ENCODE results near the gene CRYGC. TPM values are rescaled to one million over a fixed set of nuclear protein-coding genes. Genes with fewer than 3 reads are reported as not detected.

CRYGC gene
- total RNA-seq, 1 donor from 2014 or later: not detected

DNA sequence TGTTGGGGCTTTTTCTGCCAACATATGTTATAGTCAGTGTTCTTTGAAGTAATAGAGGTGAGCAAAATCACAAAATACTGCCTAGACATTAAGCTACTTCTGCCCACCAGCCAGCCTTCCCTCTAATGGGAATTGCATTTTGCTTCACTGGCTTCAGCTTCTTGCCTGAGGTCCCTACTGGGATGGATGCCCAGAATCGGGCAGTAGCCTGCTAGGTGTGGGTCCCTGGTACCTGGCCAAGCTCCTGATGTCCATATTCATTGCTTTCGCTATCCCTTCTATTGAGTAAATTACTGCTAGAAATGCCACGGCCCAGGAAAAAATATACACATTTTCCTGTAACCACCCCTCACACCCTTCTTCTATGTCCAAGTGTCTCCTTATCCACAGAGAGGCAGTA, 32.3 kb downstream of the CRYGC start:
- Histone ChIP-seq H3K4me3 (ENCODE audit: low read length in 3 of 3) (no peak overlapping the region), H3K36me3 (ENCODE audit: control insufficient read depth in 3 of 3, insufficient read depth in 3 of 3, low read length in 3 of 3) (no peaks in the 10 kb centered on the region), H3K9me3 (ENCODE audit: control insufficient read depth in 3 of 3, low read length in 3 of 3) (no peaks in the 10 kb centered on the region), H3K27ac (ENCODE audit: low read depth, low read length) (no peak overlapping the region), H3K4me1 (ENCODE audit: control insufficient read depth in 3 of 3, insufficient read depth in 3 of 3, low read length in 3 of 3) (no peaks in the 10 kb centered on the region), H3K9ac (ENCODE audit: low read depth in 1 of 3, low read length in 3 of 3) (no peak overlapping the region), H3K27me3 (ENCODE audit: control insufficient read depth in 3 of 3, insufficient read depth in 3 of 3, low read length in 3 of 3) (no peaks in the 10 kb centered on the region)

DNA sequence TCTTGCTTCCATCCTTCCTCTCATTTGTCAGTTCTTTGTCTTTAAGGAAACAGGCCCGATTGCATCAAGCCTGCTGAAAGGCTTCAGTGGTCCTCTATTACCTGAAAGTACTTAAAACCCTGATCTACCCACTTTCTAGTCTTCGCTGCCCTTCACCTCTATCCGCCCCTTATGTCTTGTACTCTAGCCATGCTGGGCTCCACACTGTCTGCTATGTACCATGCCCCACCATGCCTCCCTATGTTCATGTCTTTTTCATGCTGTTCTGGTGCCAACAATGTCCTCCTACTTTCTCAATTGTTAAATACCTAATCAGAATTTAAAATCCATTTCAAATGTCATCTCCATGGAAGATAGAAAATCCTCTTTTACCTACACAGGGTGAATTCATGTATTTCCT, 33.5 kb downstream of the CRYGC start:
- Histone ChIP-seq H3K9me3 (ENCODE audit: control insufficient read depth in 3 of 3, low read length in 3 of 3) (no peaks in the 10 kb centered on the region), H3K4me1 (ENCODE audit: control insufficient read depth in 3 of 3, insufficient read depth in 3 of 3, low read length in 3 of 3) (no peaks in the 10 kb centered on the region), H3K4me3 (ENCODE audit: low read length in 3 of 3) (no peak overlapping the region), H3K27ac (ENCODE audit: low read depth, low read length) (no peak overlapping the region), H3K27me3 (ENCODE audit: control insufficient read depth in 3 of 3, insufficient read depth in 3 of 3, low read length in 3 of 3) (no peaks in the 10 kb centered on the region), H3K9ac (ENCODE audit: low read depth in 1 of 3, low read length in 3 of 3) (no peak overlapping the region), H3K36me3 (ENCODE audit: control insufficient read depth in 3 of 3, insufficient read depth in 3 of 3, low read length in 3 of 3) (no peaks in the 10 kb centered on the region)

DNA sequence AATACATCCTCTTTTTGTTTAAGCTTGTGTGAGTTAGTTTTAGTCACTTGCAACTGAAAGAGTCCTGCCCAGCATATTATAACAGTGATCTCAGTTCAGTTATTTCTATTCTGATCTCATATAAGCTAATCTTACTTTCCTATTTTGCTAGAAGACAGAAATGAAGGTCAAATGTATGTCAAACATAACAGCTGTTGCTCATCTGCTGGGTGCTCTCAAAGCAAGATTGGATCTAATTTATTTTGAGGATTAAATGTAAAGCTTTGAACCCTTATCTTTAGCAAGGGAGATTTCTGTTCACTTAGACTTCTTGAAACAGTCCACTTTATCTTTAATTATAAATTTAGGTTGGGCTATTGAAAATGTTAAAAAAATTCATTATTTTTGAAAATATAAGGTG, 36.5 kb downstream of the CRYGC start:
- Histone ChIP-seq H3K27me3 (ENCODE audit: control insufficient read depth in 3 of 3, insufficient read depth in 3 of 3, low read length in 3 of 3) (no peaks in the 10 kb centered on the region), H3K4me1 (ENCODE audit: control insufficient read depth in 3 of 3, insufficient read depth in 3 of 3, low read length in 3 of 3) (no peaks in the 10 kb centered on the region), H3K36me3 (ENCODE audit: control insufficient read depth in 3 of 3, insufficient read depth in 3 of 3, low read length in 3 of 3) (no peaks in the 10 kb centered on the region), H3K9ac (ENCODE audit: low read depth in 1 of 3, low read length in 3 of 3) (no peak overlapping the region), H3K4me3 (ENCODE audit: low read length in 3 of 3) (no peak overlapping the region), H3K27ac (ENCODE audit: low read depth, low read length) (no peak overlapping the region), H3K9me3 (ENCODE audit: control insufficient read depth in 3 of 3, low read length in 3 of 3) (no peaks in the 10 kb centered on the region)

DNA sequence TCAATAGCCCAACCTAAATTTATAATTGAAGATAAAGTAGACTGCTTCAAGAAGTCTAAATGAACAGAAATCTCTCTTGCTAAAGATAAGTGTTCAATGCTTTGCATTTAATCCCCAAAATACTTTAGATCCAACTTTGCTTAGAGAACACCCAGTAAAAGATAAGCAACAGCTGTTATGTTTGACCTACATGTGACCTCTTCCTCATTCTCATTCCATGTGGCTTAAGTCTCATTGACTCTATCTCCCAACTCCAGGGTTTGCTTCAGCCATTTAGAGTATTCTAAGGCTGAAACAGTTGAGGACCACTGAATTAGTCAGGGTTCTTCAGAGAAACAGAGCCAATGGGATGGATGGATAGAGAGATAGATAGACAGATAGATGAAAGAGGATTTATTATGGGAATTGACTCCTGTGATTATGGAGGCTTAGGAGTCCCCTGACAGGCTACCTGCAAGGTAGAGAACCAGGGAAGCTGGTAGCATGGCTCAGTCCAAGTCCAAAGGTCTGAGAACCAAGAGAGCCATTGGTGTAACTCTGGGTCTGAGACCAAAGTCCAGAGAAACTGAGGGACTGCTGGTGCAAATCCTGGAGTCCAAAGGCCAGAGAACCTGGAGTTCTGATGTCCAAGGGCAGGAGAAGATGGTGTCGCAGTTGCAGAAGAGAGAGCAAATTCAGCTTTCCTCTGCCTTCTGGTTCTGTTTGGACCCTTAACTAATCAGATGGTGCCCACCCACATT, 37.4 kb downstream of the CRYGC start:
- no peak overlapping the region for H3K9ac ChIP-seq (ENCODE audit: low read depth in 1 of 3, low read length in 3 of 3)
- H3K27me3 ChIP-seq (ENCODE audit: control insufficient read depth in 3 of 3, insufficient read depth in 3 of 3, low read length in 3 of 3): no peaks in the 10 kb centered on the region
- no peaks in the 10 kb centered on the region for H3K4me1 ChIP-seq (ENCODE audit: control insufficient read depth in 3 of 3, insufficient read depth in 3 of 3, low read length in 3 of 3)
- H3K36me3 ChIP-seq (ENCODE audit: control insufficient read depth in 3 of 3, insufficient read depth in 3 of 3, low read length in 3 of 3): no peaks in the 10 kb centered on the region
- H3K4me3 ChIP-seq (ENCODE audit: low read length in 3 of 3): no peak overlapping the region
- no peaks in the 10 kb centered on the region for H3K9me3 ChIP-seq (ENCODE audit: control insufficient read depth in 3 of 3, low read length in 3 of 3)
- H3K27ac ChIP-seq (ENCODE audit: low read depth, low read length): no peak overlapping the region

DNA sequence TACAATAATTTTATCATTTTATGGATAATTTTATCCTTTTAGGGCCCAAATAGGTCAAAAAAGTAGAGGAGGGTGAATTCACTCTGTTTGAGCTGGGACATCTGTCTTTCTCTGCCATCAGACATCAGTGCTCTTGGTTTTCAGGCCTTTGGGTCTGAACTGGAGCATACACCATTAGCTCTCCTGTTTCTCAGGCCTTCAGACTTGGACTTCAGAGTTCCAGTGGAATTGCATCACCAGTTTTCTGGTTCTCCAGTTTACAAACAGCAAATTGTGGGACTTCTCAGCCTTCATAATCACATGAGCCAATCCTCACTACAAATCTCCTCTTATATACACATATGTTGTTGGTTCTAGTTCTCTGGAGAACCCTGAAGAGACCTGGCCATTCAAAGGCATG, 39.2 kb downstream of the CRYGC start:
- Histone ChIP-seq H3K9ac (ENCODE audit: low read depth in 1 of 3, low read length in 3 of 3) (no peak overlapping the region), H3K9me3 (ENCODE audit: control insufficient read depth in 3 of 3, low read length in 3 of 3) (no peaks in the 10 kb centered on the region), H3K4me1 (ENCODE audit: control insufficient read depth in 3 of 3, insufficient read depth in 3 of 3, low read length in 3 of 3) (no peaks in the 10 kb centered on the region), H3K36me3 (ENCODE audit: control insufficient read depth in 3 of 3, insufficient read depth in 3 of 3, low read length in 3 of 3) (no peaks in the 10 kb centered on the region), H3K27me3 (ENCODE audit: control insufficient read depth in 3 of 3, insufficient read depth in 3 of 3, low read length in 3 of 3) (no peaks in the 10 kb centered on the region), H3K4me3 (ENCODE audit: low read length in 3 of 3) (no peak overlapping the region), H3K27ac (ENCODE audit: low read depth, low read length) (no peak overlapping the region)

DNA sequence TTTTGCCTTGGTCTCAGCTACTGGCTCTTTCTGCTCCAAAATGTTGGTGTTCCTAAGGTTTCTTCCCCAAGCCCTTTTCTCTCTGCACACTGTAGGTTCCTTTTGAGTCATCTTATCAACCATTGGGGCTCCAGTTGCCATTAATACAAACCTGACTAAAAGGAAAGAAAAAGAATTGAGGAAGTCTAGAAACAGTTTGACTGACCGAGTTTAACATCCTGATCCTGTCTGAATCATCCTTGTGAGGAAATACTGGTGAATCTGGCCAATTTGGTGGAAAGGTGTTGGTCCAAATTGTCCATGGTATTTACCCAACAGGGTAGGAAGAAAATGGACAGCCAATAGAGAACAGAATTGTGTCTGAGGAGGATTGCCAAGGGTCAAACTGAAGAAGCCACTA, 43.6 kb downstream of the CRYGC start:
- Histone ChIP-seq H3K4me3 (ENCODE audit: low read length in 3 of 3) (no peak overlapping the region), H3K4me1 (ENCODE audit: control insufficient read depth in 3 of 3, insufficient read depth in 3 of 3, low read length in 3 of 3) (no peaks in the 10 kb centered on the region), H3K9me3 (ENCODE audit: control insufficient read depth in 3 of 3, low read length in 3 of 3) (no peaks in the 10 kb centered on the region), H3K27ac (ENCODE audit: low read depth, low read length) (no peak overlapping the region), H3K27me3 (ENCODE audit: control insufficient read depth in 3 of 3, insufficient read depth in 3 of 3, low read length in 3 of 3) (no peaks in the 10 kb centered on the region), H3K9ac (ENCODE audit: low read depth in 1 of 3, low read length in 3 of 3) (no peak overlapping the region), H3K36me3 (ENCODE audit: control insufficient read depth in 3 of 3, insufficient read depth in 3 of 3, low read length in 3 of 3) (no peaks in the 10 kb centered on the region)

DNA sequence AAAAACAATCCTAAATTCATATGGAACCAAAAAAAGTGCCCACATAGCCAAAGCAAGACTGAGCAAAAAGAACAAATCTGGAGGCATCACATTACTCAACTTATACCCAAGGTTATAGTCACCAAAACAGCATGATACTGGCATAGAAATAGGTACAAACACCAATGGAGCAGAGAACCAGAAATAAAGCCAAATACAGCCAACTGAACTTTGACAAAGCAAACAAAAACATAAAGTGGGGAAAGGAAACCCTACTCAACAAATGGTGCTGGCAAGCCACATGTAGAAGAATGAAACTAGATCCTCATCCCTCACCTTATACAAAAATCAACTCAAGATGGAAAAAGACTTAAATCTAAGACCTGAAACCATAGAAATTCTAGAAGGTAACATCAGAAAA, 45.8 kb downstream of the CRYGC start:
- Histone ChIP-seq H3K4me1 (ENCODE audit: control insufficient read depth in 3 of 3, insufficient read depth in 3 of 3, low read length in 3 of 3) (no peaks in the 10 kb centered on the region), H3K36me3 (ENCODE audit: control insufficient read depth in 3 of 3, insufficient read depth in 3 of 3, low read length in 3 of 3) (no peaks in the 10 kb centered on the region), H3K4me3 (ENCODE audit: low read length in 3 of 3) (no peak overlapping the region), H3K27ac (ENCODE audit: low read depth, low read length) (no peak overlapping the region), H3K9ac (ENCODE audit: low read depth in 1 of 3, low read length in 3 of 3) (no peak overlapping the region), H3K27me3 (ENCODE audit: control insufficient read depth in 3 of 3, insufficient read depth in 3 of 3, low read length in 3 of 3) (no peaks in the 10 kb centered on the region), H3K9me3 (ENCODE audit: control insufficient read depth in 3 of 3, low read length in 3 of 3) (no peaks in the 10 kb centered on the region)

Other genes with a start within 250 kb of the CRYGC start
- 20.9 TPM for gene PLEKHM3, start 104.3 kb downstream of the CRYGC start, total RNA-seq
- not detected for gene CRYGD, start 5.3 kb downstream of the CRYGC start, total RNA-seq
- not detected for gene CRYGB, start 16.3 kb upstream of the CRYGC start, total RNA-seq
- gene CRYGA, start 33.8 kb upstream of the CRYGC start, total RNA-seq: not detected
- not detected for gene C2orf80, start 60.2 kb upstream of the CRYGC start, total RNA-seq
- gene IDH1, start 125.2 kb upstream of the CRYGC start, total RNA-seq: 65.2 TPM
- 22.4 TPM for gene PIKFYVE, start 136.4 kb upstream of the CRYGC start, total RNA-seq